ENCODE data around the gene NATD1.

NATD1 gene, protein sequence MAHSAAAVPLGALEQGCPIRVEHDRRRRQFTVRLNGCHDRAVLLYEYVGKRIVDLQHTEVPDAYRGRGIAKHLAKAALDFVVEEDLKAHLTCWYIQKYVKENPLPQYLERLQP

DNA sequence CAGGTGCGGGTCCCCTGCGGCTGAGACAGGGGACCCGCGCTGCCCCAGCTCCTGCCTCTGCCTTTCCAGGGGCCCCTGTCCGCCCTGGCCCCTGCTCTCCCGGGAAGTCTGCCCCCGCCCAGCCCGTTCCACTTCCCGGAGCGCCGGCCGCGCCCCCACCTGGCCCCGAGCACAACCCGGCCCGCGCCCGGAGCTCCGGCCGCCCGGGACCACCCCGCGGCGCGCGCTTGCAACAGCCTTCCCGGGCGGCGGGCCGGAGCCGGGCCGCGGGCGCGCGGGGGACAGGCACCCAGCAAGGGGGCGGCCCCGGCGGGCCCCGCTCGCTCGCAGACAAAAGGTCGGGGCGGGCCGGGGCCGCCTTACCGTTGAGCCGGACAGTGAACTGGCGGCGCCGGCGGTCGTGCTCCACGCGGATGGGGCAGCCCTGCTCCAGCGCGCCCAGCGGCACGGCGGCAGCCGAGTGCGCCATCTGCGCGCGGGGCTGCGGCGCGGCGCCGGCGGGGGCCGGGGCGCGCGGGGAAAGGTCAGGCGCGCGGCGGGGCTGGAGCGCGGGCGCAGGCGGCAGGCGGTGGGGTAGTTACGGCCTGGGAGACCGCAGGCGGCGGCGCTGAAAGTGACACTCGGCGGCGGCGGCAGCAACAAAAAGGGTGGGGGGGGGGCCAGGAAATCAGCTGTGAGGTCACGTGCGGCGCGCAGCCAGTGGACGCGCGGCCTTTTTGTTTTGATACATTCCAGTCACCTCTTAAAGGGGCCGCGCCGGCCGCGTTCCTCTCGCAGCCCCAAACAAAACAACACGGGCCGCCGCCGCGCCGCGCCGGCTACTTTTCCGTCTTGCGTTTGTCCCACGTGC is at the start of gene NATD1:
NATD1 (minus strand) TSS at position 615 of the 850 bp plus-strand sequence; CDS start at position 469, 146 bp downstream.
- DNase-seq (ENCODE audit: low spot score), result peak; percentile 93

DNA sequence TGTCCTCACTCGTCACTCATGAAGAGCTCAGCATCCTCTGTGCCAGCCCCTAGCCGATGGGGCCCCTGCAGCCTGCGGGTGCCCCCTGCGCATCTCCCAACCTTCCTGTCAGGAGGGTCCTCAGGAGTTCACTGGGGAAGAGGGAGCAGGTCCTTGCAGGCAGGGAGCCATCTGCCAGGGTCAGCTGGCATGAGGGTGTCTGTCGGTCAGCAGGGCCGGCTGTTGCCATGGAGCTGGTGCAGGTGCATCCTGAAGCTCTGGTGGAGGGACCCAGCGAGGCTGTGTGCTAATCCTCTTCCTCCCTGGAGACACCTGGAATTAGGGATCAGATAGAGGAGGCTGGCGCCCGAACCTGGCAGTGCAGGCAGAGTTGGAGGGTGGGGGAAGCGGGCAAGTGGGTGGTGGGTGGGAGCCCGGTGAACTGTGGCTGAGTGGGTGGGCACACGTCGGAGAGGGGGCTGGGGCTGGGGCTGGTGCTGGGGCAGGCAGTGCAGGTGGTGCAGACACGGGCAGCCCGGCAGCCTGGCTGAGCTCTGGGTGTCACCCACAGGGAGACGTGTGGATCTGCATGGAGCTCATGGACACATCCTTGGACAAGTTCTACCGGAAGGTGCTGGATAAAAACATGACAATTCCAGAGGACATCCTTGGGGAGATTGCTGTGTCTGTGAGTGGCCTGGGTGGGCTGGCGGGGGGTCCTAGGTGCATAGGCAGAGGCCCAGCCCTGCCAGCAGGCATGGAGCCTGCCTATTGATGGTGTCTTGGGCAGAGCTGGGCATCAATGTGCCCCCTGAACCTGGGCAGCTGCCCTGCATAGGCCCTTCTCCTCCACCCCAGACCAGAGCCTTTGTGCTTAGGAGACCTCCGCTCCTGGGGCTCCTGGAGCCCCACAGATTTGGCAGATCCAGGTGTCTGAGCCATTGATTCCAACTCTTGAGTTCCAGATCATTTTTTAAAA is 48.7 kb upstream of the NATD1 start:
- DNase-seq (ENCODE audit: low spot score), result no peak

DNA sequence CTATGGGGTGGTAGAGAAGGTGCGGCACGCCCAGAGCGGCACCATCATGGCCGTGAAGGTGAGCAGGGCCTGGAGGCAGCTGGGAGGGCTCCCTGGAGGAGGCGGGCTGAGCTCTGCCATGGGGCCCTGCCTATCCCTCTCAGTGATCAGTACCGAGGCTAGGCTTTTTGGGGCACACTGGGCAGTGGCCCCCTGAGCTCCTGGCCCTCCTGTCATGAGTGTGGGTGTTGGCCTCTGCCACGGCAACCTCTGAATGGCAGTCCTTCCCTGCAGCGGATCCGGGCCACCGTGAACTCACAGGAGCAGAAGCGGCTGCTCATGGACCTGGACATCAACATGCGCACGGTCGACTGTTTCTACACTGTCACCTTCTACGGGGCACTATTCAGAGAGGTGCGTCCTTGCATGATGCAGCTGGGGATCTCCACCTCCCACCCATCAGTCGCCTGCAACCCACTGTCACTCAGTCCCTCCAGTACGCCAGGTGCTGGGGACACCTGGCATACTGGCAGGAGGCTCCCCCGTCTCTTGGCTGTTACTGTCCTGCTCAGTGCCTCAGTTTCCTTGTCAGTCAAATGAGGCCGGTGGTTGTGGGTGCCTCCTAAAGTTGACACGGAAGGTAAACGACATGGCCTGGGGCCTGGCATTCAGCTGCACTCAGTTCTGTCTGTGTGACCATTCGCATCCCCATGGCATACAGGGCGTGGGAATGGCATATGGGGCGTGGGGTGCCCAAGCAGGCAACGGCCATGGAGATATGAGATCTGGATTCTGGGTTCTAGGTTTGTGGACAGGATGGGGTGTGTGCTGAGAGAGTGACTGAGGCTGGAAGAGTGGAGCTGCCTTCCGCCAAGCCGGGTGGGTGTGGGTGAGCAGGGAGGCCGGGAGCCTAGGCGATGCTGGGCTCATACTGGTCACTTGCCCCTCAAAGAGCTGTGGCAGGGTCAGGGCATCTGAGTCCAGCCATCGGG is 47.7 kb upstream of the NATD1 start:
- DNase-seq (ENCODE audit: low spot score), result no peak

DNA sequence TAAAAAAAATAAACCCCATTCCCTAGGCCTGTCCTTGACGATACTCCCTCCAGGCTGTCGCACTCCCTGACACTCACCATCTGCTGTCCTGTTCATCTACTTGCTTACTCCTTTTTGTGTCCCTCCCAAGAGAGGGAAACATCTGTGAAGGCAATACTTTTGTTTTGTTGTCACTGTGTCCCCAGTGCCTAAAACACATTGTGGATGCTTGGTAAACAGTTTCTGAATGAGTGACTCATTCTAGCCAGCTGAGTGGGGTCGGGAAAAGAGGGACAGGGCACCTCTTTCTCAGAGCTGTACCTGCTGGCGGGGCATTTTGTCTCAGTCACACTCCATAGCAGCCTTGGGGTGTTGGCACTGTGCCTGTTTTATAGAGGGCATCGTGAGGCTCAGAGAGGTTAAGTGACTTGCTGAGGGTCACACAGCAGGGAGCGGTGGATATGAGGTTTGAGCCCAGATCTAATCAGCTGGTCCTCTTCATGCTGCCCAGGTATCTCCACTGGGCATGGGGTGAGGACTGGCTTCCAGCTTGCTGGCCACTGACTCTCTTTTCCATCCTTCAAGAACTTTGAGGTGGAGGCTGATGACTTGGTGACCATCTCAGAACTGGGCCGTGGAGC is 46.9 kb upstream of the NATD1 start:
- no peak for DNase-seq (ENCODE audit: low spot score)

DNA sequence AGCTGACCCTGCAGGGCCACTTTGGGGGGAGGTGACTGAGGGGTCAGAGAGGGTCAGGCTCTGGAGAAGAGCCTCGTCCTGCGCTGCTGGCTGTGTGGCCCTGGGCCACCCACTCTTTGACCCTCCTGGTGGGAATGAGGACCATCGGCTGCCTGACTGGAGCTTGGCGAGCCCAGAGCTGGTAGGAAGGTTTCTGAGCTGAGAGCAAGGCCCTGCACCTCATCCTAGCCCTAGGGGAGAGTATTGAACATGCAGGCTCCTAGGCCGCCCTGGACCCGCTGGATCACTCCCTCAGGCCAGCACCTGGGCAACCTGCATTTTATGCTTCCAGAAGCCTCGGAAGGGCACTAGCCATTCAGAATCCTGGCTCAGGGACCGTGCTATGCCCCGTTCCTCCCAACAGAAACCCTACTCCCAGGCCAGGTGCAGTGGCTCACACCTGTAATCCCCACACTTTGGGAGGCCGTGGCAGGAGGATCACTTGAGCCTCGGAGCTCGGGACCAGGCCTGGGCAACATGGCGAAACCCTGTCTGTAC is 45.8 kb upstream of the NATD1 start:
- DNase-seq (ENCODE audit: low spot score), result no peak

DNA sequence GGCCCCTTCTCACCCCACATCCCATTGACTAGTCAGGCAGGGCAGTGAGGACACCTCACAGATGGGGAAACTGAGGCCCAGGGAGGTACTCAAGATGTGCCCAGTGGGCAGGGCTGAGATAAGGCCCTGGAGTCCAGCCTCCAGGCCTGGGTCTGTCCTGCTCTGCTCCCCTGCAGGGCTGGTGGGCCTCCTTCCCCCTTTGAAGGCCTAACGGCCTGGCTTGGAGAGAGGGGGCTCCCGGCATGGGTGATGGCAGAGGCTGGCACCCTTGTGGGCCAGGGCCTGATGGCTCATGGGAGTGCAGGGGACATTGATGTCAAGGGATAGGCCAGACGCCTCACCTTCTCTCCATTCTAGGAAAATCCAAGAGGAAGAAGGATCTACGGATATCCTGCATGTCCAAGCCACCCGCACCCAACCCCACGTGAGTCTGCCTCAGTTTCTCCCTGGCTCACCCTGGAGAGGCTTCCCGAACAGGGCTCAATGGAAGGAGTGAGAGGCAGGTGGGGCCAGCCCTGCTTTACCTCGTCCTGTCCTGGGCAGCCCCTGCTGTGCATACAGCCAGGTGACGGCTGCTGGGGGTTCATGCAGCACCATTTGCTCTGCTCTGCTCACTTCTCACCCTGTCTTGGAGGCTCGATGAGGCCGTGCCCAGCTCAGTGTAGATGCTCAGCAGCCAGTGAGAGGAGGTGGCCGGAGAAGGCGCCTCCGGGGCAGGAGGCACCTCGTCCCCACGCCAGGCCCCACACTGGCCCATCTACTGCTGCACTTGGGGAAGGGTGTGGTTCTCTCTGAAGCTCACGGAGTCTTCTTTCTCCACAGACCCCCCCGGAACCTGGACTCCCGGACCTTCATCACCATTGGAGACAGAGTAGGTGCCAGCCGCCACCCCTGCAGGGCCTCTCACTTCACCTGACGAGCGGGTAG is 45.1 kb upstream of the NATD1 start:
- no peak for DNase-seq (ENCODE audit: low spot score)

DNA sequence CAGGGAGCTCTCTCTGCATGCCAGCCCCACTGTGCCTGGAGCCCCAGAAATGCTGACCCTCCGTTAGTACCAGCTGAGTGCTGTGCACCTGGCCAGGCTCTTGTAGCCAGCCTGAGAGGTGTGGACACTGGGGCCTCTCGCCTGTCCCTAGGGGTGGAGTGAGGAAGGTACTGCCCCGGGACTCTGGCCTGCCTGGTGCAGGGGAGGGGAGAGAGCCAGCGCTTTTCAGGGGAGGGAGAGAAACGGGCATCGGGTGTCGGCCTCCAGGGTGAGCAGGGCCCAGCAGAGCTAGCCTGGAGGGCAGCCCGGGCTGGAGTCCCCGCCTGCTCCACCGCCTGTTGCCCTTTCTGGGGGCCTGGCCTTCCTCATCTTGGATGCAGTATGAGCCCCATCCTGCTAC is 44.4 kb upstream of the NATD1 start:
- no peak for DNase-seq (ENCODE audit: low spot score)

DNA sequence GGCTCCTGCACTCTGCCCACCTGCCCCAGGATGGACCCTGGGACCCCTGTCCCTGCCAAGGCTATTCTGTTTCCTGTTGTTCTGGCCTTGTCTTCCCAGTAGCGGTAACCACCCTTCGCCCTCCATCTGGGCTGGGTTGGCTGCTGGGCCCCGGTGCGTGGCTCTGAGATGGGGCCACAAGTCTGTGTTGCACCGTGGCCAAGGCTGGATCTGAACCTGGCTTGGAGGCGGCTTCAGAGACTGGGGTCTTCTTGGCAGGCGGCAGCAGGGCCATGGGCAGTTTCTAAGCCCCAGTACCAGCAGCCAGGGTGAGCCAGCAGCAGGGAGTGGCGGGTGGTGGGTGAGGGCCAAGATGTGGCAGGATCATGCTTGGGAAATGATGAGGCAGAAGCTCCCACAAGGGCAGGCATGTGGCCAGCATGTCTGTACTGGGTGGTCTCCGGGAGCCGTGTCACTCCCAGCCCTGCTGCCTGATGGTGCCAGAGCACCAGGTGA is 43.9 kb upstream of the NATD1 start:
- no peak for DNase-seq (ENCODE audit: low spot score)

DNA sequence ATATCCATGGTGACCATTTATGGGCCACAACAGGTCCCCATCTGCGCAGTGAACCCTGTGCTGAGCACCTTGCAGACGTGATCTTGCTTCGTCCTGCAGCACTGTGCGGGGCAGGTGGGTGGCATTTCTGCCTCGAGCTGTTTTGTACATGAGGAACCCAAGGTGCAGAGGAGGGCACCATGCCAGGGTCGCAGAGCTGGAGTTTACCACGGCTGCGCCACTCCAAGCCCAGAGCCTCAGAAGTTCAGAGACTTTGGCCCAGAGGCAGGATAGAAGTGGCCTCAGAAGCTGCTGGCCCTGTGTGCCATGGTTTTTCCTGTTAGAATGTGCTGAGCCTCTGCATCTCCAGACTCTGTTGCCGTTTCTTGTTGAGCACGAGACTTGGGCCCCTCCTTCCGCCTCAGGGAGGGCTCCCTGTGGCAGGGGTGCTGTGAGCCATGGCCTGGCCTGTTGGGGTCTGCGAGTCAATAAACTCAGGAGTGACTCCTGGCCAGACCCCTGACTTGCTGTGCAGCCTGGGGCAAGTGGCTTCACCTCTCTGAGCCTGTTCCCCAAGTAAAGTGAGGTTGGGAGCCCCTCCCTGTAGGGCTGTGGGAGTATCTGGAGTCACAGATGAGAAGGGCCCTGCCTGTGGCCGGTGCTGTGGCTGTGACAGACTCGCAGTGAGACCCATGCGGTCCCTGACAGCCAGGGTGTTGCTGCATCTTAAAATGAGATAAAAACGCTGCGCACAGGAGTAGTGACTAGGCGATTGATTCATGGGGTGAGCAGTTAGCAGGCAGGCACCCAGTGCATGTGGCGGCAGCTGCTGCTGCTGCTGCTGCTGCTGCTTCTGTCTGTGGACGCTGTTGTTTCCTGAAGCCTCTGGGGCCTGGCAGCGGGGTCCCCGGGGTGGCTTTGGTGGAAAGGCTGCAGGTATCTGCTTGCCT is 43.2 kb upstream of the NATD1 start:
- no peak for DNase-seq (ENCODE audit: low spot score)

DNA sequence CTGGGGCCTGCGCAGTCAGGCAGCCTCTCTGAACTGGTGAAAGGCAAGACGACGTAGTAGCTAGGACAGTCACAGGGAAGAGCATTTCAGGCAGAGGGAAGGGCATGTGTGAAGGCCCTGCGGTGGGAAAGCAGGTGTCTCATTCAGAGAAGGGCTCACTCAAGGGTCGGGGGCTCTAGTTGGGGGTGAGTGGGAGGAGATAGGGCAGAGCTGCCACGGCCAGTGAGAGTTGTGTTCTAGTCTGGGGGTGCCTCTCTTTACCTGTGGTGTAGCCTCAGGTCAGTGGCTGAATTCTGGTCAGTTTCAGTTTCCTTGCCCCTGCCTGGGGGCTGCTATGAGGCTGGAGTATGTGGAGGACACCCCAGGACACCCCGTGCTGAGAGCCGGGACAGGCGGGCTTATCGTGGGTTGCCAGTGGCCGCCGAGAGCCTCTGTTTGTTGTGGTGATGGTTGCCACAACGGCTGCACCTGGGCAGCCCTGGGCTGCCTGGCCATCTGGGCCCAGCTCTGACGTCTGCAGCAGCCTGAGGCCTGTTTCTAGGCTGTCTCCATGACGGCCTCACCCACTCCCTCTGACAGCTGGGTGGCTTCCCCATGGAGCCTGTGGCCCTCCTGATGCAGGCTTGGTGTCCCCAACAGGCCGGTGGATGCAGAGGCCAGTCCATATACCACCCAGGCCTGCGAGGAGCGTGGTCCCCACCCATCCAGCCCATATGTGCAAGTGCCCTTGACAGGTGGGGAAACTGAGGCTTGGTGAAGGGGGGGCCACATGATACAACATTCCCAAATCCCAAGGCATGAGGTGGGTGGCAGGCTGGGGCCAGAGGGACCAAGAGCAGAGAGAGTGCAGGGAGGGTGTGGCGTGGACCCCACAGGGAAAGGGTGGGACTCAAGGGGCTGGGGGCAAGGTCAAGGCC is 42.1 kb upstream of the NATD1 start:
- DNase-seq (ENCODE audit: low spot score), result no peak

DNA sequence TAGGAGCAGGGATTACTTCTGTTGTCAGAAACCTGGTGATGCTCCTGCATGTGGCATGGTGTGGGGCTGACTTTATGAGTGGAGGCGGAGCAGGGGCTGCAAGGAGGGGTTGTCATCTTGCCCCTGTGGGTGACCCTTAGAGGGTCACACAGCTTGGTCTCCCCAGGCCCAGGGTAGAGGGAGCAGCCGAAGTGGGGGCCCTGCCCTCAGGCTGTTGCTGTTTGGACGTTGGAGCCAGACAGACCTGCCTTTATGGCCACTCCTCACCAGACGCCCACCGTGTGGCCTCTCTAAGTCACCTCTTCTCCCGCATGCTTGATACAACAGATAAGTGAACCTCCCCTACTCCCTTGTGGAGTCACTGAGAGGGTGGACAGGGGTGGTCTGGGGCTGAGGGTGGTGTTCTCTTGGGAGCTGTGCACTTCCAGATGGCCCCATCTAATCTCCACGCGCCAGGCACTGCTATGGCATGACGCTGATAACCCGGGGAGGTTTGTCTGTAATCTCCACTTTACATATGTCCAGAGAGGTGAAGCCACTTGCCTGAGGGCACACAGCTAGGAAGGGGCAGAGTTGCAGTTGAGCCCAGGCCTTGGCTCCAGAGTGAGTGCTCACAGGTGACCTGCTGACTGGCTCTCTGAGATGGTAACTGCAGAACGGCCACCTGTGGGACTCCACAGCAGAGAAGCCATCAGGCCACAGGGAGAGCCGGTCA is 41.3 kb upstream of the NATD1 start:
- no peak for DNase-seq (ENCODE audit: low spot score)

DNA sequence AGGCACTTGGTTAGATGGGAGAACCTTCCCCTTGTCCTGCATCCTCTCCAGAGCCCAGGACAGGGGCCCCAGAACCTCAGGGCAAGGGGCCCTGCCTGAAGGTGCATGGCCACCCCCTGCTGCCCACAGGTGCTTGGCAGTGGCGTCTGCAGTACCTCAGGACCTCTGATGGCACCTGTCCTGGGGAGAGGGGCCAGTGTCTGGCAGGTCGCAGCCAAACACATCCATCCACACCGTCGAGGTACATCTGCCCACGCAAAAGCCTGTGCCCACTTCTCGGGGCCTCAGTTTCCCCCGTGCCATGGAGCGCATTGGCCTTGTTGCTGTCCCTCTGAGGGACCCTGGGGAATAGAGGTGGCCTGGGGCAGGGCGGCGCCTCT is 40.6 kb upstream of the NATD1 start:
- no peak for DNase-seq (ENCODE audit: low spot score)

DNA sequence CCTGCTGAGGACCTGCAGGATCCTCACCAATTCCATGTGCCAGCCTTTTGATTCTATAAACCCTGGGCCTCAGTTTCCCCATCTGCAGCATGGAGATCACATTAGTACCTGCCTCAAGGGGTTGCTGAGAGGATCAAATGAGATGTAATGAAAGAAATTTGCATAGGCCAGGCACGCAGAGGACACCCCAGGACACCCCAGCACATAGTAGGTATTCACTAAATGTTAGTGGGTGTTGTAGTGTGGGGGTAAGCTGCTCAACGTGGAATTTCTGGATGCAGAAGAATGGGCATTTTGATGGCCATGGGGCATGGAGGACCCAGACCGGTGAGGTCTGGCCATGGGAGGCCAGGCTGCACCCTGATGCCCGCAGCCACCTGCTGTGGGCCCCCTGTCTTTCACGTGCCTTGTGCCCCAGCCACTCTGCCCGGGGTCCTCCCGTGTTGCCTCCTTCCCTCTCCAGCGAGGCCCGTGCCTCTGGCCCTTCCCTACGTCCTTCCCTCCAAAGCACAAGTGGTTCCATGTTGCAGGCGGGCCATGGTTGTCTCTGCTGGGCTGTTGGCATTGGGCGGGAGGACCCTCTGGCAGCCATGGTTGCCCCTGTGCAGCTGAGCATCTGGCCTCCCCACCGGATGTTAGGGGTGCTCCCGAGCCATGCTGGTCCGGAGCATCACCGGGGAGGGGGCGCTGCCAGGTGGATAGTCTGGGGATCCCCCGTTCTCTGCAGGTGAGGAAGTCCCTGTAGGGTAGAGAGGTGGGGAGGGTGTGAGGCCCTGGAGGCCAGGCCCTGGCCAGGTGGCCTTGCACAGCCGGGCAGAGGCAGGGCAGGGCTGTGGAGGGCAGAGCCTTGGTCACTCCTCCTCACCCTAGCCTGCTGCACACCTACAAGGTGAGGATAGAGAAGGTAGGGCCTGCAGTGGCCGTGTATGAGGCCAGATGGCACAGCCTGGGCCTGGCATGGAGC is 39.9 kb upstream of the NATD1 start:
- DNase-seq (ENCODE audit: low spot score), result no peak

DNA sequence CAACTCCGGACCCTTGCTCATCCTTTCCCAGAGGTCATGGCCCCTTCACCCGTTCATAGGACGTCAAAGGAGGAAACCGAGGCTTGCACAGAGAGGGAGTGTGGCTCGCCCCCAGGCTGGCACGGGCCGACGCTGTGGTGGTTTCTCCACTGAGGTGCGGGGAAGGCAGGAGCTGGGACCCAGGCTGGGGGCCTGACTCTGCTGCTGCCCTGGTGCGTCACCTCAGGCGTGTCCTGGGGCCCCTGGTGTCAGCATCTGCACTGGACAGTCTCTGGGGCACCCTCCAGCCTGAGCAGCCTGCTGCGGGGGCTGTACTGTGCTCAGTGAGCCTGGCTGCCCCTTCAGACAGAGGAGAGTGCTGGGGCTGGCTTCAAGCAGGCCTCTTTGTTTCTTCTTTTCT is 38.7 kb upstream of the NATD1 start:
- DNase-seq (ENCODE audit: low spot score), result no peak

DNA sequence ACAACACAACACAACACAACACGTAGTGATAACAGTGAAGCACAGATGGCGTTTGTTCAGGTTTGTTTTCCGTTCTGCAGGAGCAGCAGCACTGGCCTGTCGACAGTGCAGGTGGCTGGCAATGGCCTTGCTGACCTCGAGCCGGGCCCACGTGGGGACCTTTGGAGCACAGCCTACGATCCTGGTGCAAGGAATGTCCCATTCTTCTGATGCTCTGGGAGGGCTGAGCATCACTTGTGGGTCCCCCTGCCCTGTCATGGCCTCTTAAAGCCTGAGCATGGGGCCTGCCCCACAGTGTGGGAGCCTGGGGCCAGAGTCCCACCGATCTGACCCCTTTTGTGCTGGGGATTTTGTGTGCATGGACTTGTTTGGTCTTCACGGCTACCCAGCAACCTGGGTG is 38.1 kb upstream of the NATD1 start:
- DNase-seq (ENCODE audit: low spot score), result no peak

All from ecto neural progenitor cell (in vitro differentiated cells).